ENCODE measurements around the gene CTSA.
A peak's percentile ranks its signal among the peaks of the same experiment; 100 is the strongest.

CTSA gene

DNA sequence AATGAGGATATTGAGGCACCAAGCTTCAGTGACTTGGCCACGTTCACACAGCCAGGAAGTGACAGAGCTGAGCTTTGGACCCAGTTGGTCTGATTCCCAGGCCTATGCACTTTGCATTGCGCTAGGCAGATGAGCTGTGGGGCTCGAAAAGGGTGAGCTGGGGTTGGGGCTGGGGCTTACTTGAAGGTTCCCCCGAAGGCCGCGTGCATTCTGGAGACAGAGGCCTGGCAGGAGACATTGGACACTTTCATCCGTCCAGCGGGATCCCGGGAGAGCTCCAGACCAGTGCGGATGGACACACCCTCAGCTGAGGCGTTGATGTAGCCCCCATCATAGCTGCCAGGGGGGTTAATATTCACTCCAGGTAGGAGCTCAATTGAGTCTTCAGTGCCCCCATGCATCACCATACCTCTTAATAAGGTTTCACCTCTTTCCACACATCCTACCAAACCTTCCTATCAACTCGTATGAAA lies 18.2 kb downstream of the CTSA start:
- H3K4me1 Mint-ChIP-seq (ENCODE audit: low read depth in 2 of 2): peaks cover 11 to 16% of the 10 kb centered on the region in 2 donors
- no peak for ATAC-seq (replicated peaks)
- H3K9me3 Mint-ChIP-seq: no peaks in the 10 kb centered on the region
- H3K27me3 Mint-ChIP-seq: no peaks in the 10 kb centered on the region
- no peak overlapping the region for H3K4me3 Mint-ChIP-seq
- H3K27ac Mint-ChIP-seq: no peak overlapping the region
- H3K36me3 Mint-ChIP-seq (ENCODE audit: insufficient read depth): peaks cover 6% of the 10 kb centered on the region
- no peak for DNase-seq

DNA sequence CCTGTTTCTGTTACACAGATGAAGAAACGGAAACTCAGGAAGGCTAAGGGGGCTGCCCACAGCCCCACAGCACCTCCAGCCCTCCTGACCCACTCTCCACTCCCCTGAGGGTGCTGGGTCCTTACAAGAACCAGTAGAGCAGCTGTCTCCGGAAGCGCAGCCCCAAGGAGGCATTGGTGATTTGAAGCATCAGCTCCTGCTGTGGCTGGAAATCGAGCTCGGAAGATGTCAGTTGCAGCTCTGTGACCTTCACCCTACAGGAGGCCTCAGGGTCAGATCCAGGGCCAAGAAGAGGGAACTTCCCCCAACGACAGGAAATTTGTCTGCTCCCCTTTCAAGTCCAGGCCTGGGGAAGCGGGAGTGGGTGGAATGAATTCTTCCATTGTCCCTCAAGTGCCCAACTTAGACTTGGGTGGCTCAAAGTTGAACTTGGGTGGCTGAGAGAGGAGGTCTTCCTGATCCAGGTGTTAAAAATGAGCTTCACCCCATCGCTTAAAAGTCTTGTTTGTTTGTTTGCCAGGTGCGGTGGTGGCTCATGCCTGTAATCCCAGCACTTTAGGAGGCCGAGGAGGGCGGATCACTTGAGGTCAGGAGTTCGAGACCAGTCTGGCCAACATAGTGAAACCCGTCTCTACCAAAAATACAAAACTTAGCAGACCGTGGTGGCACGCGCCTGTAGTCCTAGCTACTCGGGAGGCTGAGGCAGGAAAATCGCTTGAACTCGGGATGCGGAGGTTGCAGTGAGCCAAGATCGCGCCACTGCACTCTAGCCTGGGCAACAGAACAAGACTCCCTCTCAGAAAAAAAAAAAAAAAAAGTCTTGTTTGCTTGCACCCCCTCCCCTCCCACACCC lies 18.9 kb downstream of the CTSA start:
- Mint-ChIP-seq H3K4me1 (ENCODE audit: low read depth in 2 of 2) (peaks cover 11 to 16% of the 10 kb centered on the region in 2 donors), H3K9me3 (no peaks in the 10 kb centered on the region), H3K27ac (peak overlapping the region; percentile 33 to 50), H3K36me3 (ENCODE audit: insufficient read depth) (peaks cover 6% of the 10 kb centered on the region), H3K4me3 (peak overlapping the region; percentile 68 to 85), H3K27me3 (peaks cover 0 to under 1% of the 10 kb centered on the region in 2 donors)
- DNase-seq (no peak), ATAC-seq (replicated peaks) (no peak)

DNA sequence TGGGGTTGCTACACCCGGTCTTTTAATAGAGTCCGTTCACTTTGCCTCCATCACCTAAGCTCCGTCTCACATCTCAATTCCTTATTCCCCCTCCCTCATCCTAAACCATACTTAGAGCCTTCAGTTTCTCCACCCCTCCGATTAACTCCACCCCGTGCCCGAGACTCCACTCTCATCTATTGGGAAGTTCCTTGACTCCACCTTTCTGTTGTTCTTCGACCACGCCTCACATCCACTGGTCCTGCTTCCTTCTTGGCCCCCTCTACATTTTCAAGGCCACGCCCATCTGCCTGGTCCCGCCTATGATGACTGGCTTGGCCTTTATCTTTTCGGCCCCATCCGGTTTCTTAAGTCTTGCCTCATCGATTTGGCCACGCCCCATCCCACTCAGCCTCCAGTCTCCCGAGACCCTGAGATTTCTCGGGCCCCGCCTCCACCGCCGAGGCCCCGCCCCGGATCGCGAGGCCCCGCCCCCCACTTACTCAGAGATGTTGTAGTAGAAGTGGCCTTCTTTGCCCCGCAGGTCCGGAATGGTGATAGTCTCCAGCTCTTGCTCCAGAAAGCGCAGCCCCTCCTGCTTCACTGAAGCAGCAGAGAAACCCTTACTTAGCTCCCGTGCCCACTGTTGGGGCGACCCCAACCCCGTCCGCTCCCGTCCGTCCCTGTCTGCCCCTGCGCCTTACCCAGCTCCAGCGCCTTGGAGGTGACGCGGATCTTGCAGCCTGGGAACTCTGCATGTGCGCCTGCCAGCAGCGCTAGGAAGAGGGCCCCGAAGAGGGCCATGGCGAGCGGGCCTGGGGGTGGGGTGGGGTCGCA lies 19.7 kb downstream of the CTSA start:
- peak; percentile 87 to 92 (median 88) for DNase-seq
- H3K27ac Mint-ChIP-seq: peak overlapping the region; percentile 33 to 50
- no peaks in the 10 kb centered on the region for H3K9me3 Mint-ChIP-seq
- ATAC-seq (replicated peaks): peak; percentile 84
- H3K36me3 Mint-ChIP-seq (ENCODE audit: insufficient read depth): peaks cover 6% of the 10 kb centered on the region
- peaks cover 11 to 16% of the 10 kb centered on the region in 2 donors for H3K4me1 Mint-ChIP-seq (ENCODE audit: low read depth in 2 of 2)
- H3K27me3 Mint-ChIP-seq: peaks cover 0 to 9% of the 10 kb centered on the region in 2 donors
- peak overlapping the region; percentile 68 to 85 for H3K4me3 Mint-ChIP-seq

DNA sequence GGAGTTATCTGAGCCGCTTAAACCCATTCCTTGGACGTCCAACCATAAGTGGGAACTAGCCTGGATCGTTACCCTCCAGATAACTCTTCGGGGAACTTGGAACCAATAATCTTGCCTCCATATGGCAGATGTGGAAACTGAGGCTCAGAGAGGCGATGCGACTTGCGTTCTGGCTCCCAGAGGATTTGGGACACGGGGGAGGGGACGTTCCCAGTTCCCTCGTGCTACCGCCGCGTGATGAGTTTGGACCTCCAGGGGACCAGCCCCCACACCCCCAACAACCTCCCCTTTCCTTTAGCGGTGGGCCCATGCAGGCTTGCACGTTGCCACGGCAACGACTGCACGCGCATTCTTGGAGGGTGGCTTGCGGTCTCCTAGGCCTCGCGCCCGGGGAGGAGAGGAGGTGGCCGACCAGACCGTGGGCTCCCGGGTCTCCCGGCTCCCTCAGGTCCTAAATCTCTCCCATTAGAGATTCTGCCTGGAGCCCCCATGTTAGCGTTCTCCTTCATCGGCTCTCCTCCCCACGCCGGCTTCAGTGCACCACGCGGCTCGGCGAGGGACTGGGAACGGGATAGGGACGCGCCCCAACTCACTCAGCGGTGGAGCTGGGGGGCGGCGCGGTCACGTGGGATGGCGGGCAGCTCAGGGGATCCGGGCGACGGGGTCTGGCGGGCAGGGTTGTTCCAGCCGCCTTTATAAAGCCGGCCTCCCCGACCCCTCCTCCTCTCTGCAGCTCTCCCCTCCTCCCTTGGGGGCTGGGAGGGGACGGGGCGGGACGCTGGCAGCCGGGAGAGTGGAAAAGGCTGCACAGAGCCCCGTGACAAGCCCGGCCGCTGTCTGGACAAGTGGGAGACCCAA lies 20.6 kb downstream of the CTSA start, which contains the start of gene PLTP:
Gene PLTP, minus strand, starts transcription at position 670 of the 858 bp plus-strand sequence. CDS start 703 bp downstream, outside the sequence.
- peak within 1 kb of the TSS; percentile 41 to 50 for H3K27ac Mint-ChIP-seq
- peak within 1 kb of the TSS; percentile 68 to 85 for H3K4me3 Mint-ChIP-seq
- DNase-seq: peak; percentile 35 to 39 (median 38)
- peaks cover 11 to 16% of the 10 kb centered on the region in 2 donors for H3K4me1 Mint-ChIP-seq (ENCODE audit: low read depth in 2 of 2)
- peaks cover 6% of the 10 kb centered on the region for H3K36me3 Mint-ChIP-seq (ENCODE audit: insufficient read depth)
- ATAC-seq (replicated peaks): peak; percentile 47
- no peaks in the 10 kb centered on the region for H3K9me3 Mint-ChIP-seq
- peaks cover 0 to 18% of the 10 kb centered on the region in 2 donors for H3K27me3 Mint-ChIP-seq

DNA sequence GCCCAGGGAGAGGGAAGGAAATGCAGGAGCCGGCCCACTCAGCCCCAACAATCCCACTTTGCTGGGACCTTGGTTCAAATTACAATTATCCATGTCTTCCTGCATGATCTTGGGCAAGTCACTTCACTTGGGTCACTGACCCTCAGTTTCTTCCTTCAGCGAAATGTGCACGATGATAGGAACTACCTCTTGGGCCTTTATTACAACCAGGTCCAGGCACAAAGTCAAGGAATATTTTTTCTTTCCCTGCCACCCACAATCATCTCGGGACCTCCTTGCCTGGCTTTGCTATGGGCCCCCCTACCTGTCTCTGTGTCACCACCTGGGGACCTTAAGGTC lies 21.2 kb downstream of the CTSA start:
- no peaks in the 10 kb centered on the region for H3K9me3 Mint-ChIP-seq
- H3K4me1 Mint-ChIP-seq (ENCODE audit: low read depth in 2 of 2): peaks cover 11 to 16% of the 10 kb centered on the region in 2 donors
- H3K27ac Mint-ChIP-seq: peak overlapping the region in 1 of 2 donors; percentile 41
- DNase-seq (no peak), ATAC-seq (replicated peaks) (no peak)
- H3K27me3 Mint-ChIP-seq: peaks cover 0 to 21% of the 10 kb centered on the region in 2 donors
- peak overlapping the region; percentile 68 to 85 for H3K4me3 Mint-ChIP-seq
- peaks cover 6% of the 10 kb centered on the region for H3K36me3 Mint-ChIP-seq (ENCODE audit: insufficient read depth)

DNA sequence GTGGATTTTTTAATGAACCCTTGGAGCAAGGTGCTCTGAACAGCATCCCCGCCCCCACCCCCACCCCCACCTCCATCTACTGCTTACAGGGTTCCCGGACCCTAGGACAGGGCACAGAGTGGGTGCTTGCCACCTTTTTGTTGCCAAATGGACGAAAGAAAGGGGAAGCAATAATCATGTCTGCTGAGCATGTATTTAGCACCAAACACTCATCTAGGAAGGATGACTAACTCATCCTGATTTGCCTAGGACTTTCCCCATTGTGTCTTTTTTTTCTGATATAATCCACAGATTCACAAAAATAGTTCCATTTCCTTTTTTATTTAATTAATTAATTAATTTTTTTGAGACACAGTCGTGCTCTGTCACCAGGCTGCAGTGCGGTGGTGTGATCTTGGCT lies 22.0 kb downstream of the CTSA start:
- ATAC-seq (replicated peaks): no peak
- peaks cover 6% of the 10 kb centered on the region for H3K36me3 Mint-ChIP-seq (ENCODE audit: insufficient read depth)
- no peaks in the 10 kb centered on the region for H3K9me3 Mint-ChIP-seq
- peaks cover 6 to 29% of the 10 kb centered on the region in 2 donors for H3K27me3 Mint-ChIP-seq
- H3K4me3 Mint-ChIP-seq: no peak overlapping the region
- peaks cover 11 to 16% of the 10 kb centered on the region in 2 donors for H3K4me1 Mint-ChIP-seq (ENCODE audit: low read depth in 2 of 2)
- no peak overlapping the region for H3K27ac Mint-ChIP-seq
- no peak for DNase-seq

DNA sequence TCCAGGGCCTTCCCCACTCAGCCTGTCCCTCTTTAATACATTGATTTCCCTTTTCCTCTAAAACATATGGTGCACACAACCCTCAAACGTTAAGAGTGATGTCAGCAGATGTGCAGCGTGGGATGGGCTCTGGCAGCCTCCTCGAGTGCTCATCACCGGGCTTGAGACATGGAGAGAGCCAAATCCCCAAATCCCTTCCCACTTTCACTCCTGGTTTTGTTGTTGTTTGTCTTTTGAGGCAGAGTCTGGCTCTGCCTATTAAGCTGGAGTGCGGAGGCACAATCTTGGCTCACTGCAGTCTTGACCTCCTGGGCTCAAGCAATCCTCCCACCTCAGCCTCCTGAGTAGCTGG lies 26.6 kb downstream of the CTSA start:
- Mint-ChIP-seq H3K27ac (no peak overlapping the region), H3K4me3 (no peak overlapping the region), H3K27me3 (peaks cover 29 to 70% of the 10 kb centered on the region in 2 donors), H3K4me1 (ENCODE audit: low read depth in 2 of 2) (no peaks in the 10 kb centered on the region), H3K9me3 (no peaks in the 10 kb centered on the region), H3K36me3 (ENCODE audit: insufficient read depth) (no peaks in the 10 kb centered on the region)
- ATAC-seq (replicated peaks) (no peak), DNase-seq (no peak)

DNA sequence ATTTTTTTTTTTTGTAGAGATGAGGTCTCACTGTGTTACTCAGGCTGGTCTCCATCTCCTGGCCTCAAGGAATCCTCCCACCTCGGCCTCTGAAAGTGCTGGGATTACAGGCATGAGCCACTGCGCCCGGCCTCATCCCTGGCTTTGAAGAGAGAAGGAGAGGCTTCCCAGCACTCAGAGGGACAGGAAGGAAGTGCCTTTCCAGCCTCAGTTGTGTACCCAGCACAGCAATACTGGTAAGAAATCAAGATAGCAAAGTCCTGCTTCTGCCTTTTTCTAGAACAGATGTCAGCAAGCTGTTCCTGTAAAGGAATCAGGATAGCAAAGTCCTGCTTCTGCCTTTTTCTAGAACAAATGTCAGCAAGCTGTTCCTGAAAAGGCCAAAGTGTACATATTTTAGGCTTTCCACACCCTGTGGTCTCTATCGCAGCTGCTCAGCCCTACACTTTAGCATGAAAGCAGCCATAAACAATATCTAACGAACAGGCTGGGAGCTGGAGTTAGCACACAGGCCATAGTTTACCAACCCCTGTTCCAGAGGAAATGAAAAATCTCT lies 27.1 kb downstream of the CTSA start:
- H3K4me1 Mint-ChIP-seq (ENCODE audit: low read depth in 2 of 2): no peaks in the 10 kb centered on the region
- H3K9me3 Mint-ChIP-seq: no peaks in the 10 kb centered on the region
- DNase-seq: no peak
- H3K27me3 Mint-ChIP-seq: peaks cover 29 to 72% of the 10 kb centered on the region in 2 donors
- H3K27ac Mint-ChIP-seq: no peak overlapping the region
- no peak for ATAC-seq (replicated peaks)
- no peaks in the 10 kb centered on the region for H3K36me3 Mint-ChIP-seq (ENCODE audit: insufficient read depth)
- H3K4me3 Mint-ChIP-seq: no peak overlapping the region

DNA sequence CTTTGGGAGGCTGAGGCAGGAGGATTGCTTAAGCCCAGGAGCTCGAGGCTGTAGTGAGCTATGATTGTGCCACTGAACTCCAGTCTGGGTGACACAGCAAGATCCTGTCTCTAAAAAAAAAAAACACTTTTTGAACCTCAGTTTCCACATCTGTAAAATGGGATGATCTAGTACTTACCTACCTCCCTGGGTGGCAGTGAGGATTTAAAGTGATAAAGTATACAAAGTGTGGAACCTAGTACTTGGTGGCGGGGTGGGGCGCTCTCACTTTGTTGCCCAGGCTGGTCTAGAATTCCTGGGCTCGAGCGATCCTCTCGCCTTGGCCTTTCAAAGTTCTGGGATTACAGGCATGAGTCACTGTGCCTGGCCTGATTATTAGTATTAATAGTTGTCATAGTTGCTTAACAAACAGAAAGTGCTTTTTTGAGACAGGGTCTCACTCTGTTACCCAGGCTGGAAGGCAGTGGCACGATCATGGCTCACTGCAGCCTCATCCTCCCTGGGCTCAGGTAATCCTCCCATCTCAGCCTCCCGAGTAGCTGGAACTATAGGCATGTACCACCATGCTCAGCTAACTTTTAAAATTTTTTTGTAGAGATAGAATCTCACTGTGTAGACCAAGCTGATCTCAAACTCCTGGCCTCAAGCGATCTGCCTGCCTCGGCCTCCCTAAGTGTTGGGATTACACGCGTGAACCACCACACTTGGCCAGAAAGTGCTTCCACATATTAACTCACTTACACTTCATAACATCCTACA lies 27.8 kb downstream of the CTSA start:
- no peaks in the 10 kb centered on the region for H3K4me1 Mint-ChIP-seq (ENCODE audit: low read depth in 2 of 2)
- no peak overlapping the region for H3K4me3 Mint-ChIP-seq
- peaks cover 29 to 72% of the 10 kb centered on the region in 2 donors for H3K27me3 Mint-ChIP-seq
- DNase-seq (no peak), ATAC-seq (replicated peaks) (no peak)
- no peak overlapping the region for H3K27ac Mint-ChIP-seq
- H3K36me3 Mint-ChIP-seq (ENCODE audit: insufficient read depth): no peaks in the 10 kb centered on the region
- H3K9me3 Mint-ChIP-seq: no peaks in the 10 kb centered on the region

DNA sequence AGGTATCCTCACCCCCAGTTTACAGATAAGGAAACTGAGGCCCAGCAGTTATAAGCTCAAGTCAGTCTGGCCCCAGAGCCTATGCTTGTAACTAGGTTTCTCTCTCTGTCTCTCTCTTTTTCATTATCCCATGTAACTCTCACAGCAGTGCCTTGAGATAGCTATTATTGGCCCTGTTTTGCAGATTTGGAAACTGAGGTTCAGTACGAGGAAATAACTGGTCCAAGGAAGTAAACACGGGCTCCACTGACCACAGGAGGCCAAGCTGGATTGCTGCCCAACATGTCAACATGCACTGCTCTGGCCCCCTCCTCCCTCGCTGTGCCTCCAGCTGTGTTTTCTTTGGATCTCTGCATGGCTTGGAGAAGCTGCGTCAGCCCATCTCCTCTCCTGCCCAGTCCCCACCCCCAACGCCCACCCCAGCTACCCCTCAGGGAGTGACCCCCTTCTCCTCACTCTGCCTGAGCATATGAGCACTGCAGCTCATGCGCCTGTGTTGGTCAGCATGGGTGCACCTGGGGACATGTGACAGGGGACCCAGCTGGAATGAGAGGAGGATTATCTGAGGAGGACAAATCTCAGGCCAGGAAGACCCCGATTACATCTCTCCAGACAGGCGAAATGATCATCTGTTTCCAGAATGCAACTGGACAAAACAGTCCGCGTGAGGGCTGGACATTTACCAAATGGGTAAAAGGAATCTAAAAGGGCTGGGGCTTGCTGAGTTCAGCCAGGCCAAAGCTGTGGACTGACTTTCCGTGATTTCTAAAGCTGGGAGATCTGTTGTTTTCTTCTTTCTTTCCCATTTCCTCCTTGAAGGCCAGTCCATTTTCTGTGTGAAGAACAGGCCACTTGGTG lies 28.6 kb downstream of the CTSA start:
- ATAC-seq (replicated peaks) (no peak), DNase-seq (no peak)
- Mint-ChIP-seq H3K27me3 (peaks cover 29 to 72% of the 10 kb centered on the region in 2 donors), H3K27ac (no peak overlapping the region), H3K4me1 (ENCODE audit: low read depth in 2 of 2) (no peaks in the 10 kb centered on the region), H3K36me3 (ENCODE audit: insufficient read depth) (no peaks in the 10 kb centered on the region), H3K9me3 (no peaks in the 10 kb centered on the region), H3K4me3 (no peak overlapping the region)

DNA sequence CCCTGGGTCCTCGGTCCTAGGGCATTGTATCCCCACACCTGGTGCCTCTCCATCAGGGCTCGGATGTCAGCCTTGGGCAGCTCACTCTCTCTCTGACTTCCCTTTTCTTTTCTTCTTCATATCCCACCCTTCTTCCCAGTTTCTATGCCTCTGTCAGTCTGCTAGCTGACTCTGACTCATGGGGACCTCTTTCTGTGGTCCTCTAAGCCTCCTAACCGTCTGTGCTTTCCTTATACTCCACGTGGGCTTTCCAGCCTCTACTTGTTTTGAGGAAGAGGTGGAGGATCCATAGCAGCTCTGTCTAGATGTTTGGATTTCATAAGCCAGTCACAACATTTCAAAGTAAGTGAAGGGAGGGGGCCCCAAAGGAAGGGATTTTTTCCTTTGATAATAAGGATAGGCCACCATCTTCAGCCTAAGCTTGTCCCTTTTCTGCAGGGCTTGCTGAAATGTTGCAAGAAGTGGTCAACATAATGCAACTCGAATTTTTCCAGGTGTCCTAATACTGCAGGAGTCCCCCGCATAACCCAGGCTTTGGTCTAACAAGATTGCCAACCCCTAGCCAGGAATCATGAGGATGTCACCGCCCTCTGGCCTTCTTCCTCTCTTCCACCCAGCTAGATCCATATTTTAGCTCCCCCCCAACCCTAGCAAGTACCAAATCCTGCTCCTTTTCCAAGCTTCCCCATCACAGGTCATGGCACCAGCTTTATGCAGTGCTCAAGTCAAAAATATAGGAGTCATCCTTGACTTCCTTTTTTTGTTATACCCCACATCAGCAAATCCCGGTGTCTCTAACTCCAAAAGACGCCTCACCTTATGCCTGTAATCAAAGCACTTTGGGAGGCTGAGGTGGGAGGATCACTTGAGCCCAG lies 29.6 kb downstream of the CTSA start:
- H3K4me3 Mint-ChIP-seq: no peak overlapping the region

More for the DNA sequence above, 29.6 kb downstream of the CTSA start:
- DNase-seq (no peak), ATAC-seq (replicated peaks) (no peak)
- Mint-ChIP-seq H3K36me3 (ENCODE audit: insufficient read depth) (no peaks in the 10 kb centered on the region), H3K9me3 (no peaks in the 10 kb centered on the region), H3K4me1 (ENCODE audit: low read depth in 2 of 2) (no peaks in the 10 kb centered on the region), H3K27me3 (peaks cover 29 to 64% of the 10 kb centered on the region in 2 donors), H3K27ac (no peak overlapping the region)

All from effector memory CD8-positive, alpha-beta T cell (primary cell).